ENCODE measurements around the gene RUVBL2.
"Not testable (repeated sequence)": the region's sequence is repeated elsewhere in the genome, so short reads cannot be mapped to it uniquely, and the experiment has no call there.

Gene RUVBL2

GRCh38 chr19:49043548-49043947 is 49.9 kb downstream of the RUVBL2 start, which contains the start of gene CGB5:
Gene CGB5 (plus strand): TSS chr19:49043848. CDS start chr19:49044210, 362 bp downstream.
- H3K4me1 Mint-ChIP-seq, H3K9me3 Mint-ChIP-seq, H3K27me3 Mint-ChIP-seq, H3K36me3 Mint-ChIP-seq, CTCF ChIA-PET, DNase-seq, H3K4me3 Mint-ChIP-seq, H3K27ac Mint-ChIP-seq: not testable (repeated sequence)

GRCh38 chr19:49049011-49049410 is 55.3 kb downstream of the RUVBL2 start, which contains the start of gene CGB8:
Gene CGB8 (minus strand): TSS chr19:49049111. CDS start chr19:49048739, 372 bp downstream.
- DNase-seq, H3K27ac Mint-ChIP-seq, H3K36me3 Mint-ChIP-seq, CTCF ChIA-PET, H3K4me3 Mint-ChIP-seq, H3K9me3 Mint-ChIP-seq, H3K4me1 Mint-ChIP-seq: not testable (repeated sequence)
- H3K27me3 Mint-ChIP-seq = peaks cover 25% of the 10 kb centered on the region

- H3K27ac Mint-ChIP-seq, H3K36me3 Mint-ChIP-seq, H3K4me3 Mint-ChIP-seq, H3K9me3 Mint-ChIP-seq, H3K4me1 Mint-ChIP-seq, DNase-seq, CTCF ChIA-PET: not testable (repeated sequence)
- peaks cover 30% of the 10 kb centered on the region for H3K27me3 Mint-ChIP-seq
Measured at GRCh38 chr19:49049834-49050233, 56.1 kb downstream of the RUVBL2 start.

- H3K27ac Mint-ChIP-seq, H3K9me3 Mint-ChIP-seq, H3K36me3 Mint-ChIP-seq, DNase-seq, H3K4me3 Mint-ChIP-seq, H3K4me1 Mint-ChIP-seq, CTCF ChIA-PET: not testable (repeated sequence)
- H3K27me3 Mint-ChIP-seq = peaks cover 33% of the 10 kb centered on the region
Measured at GRCh38 chr19:49050376-49051033, 56.8 kb downstream of the RUVBL2 start.

DNA sequence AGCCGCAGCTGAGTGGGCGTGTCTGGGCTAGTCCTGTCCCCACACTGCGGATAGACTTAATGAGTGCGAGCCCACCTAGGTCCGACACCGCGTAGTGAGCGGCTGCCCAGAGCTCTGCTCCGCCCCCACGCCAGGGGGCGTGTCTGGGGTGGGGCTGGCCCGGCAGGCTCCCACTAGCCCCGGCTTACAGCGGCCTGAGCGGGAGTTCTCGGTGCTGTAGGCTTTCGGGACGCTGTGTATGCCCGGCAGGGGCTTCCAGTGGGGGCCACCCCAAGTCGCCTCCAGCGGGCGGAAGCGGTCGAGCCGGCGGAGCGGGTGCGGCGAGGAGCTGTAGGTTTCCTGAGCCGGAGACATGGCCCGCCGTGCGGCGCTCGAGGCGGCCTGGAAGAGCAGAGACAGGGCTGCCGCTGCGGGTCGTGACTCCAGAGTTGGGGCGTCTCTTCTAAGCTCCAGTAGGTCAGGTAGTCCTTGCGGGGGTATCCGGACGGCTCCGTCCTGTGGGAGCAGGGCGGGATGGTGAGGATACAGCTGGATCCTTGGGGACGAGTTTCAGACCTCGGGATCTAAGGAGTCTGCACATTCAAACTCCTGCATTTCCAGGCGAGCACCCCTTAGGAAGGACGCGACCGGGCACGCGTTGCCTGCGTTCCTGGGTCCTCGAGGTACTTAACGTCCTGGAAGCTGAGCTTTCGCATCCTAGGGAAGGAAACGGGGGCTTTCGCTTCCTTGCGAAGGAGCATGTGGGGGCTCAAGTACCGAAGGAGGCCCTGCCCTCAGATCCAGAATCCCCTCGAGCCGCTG is 62.6 kb downstream of the RUVBL2 start:
- Mint-ChIP-seq H3K4me3 (peak overlapping the region; percentile 70), H3K27ac (no peak overlapping the region), H3K9me3 (no peaks in the 10 kb centered on the region), H3K36me3 (peaks cover 3% of the 10 kb centered on the region), H3K27me3 (peaks cover 83% of the 10 kb centered on the region), H3K4me1 (peaks cover 26% of the 10 kb centered on the region)
- DNase-seq = peak; percentile 66
- CTCF ChIA-PET = interaction anchor here (1.0 to 1.4 kb wide), 2 partner anchors 42 to 56 kb away, joined by 4 to 6 read pairs; no protein-coding TSS in a partner anchor

GRCh38 chr19:49056902-49057596 is 63.4 kb downstream of the RUVBL2 start:
- H3K27me3 Mint-ChIP-seq = peaks cover 91% of the 10 kb centered on the region
- H3K9me3 Mint-ChIP-seq = not testable (repeated sequence)
- CTCF ChIA-PET = interaction anchor here (1.0 kb wide), 1 partner anchor 41 kb away, joined by 6 read pairs; no protein-coding TSS in a partner anchor

GRCh38 chr19:49057636-49058234 is 64.0 kb downstream of the RUVBL2 start, which contains the start of gene CGB7:
Gene CGB7 (minus strand): TSS chr19:49057749. CDS start chr19:49055375, 2,374 bp downstream.
- peaks cover 94% of the 10 kb centered on the region for H3K27me3 Mint-ChIP-seq
- peaks cover 26% of the 10 kb centered on the region for H3K4me1 Mint-ChIP-seq
- peak within 1 kb of the TSS; percentile 70 for H3K4me3 Mint-ChIP-seq
- CTCF ChIA-PET = no interaction called here
- peak; percentile 65 for DNase-seq
- H3K27ac Mint-ChIP-seq = no peak within 1 kb of the TSS
- no peaks in the 10 kb centered on the region for H3K9me3 Mint-ChIP-seq
- peaks cover 3% of the 10 kb centered on the region for H3K36me3 Mint-ChIP-seq

More at GRCh38 chr19:49056902-49057596, 63.4 kb downstream of the RUVBL2 start:
- H3K4me3 Mint-ChIP-seq = peak overlapping the region; percentile 70
- DNase-seq, H3K36me3 Mint-ChIP-seq, H3K27ac Mint-ChIP-seq: not testable (repeated sequence)
- peaks cover 26% of the 10 kb centered on the region for H3K4me1 Mint-ChIP-seq

GRCh38 chr19:49058562-49058961 is 64.9 kb downstream of the RUVBL2 start:
- DNase-seq = no peak
- H3K9me3 Mint-ChIP-seq = no peaks in the 10 kb centered on the region
- peaks cover 3% of the 10 kb centered on the region for H3K36me3 Mint-ChIP-seq
- H3K4me3 Mint-ChIP-seq = no peak overlapping the region
- H3K4me1 Mint-ChIP-seq = peaks cover 26% of the 10 kb centered on the region
- no peak overlapping the region for H3K27ac Mint-ChIP-seq
- CTCF ChIA-PET = no interaction called here
- peaks cover 97% of the 10 kb centered on the region for H3K27me3 Mint-ChIP-seq

- Mint-ChIP-seq H3K4me1 (peaks cover 26% of the 10 kb centered on the region), H3K27ac (no peak overlapping the region), H3K4me3 (no peak overlapping the region), H3K36me3 (peaks cover 3% of the 10 kb centered on the region), H3K27me3 (peaks cover 97% of the 10 kb centered on the region), H3K9me3 (no peaks in the 10 kb centered on the region)
- DNase-seq = no peak
- CTCF ChIA-PET = no interaction called here
Measured at GRCh38 chr19:49059053-49059452, 65.4 kb downstream of the RUVBL2 start.

GRCh38 chr19:49061000-49061399 is 67.3 kb downstream of the RUVBL2 start:
- CTCF ChIA-PET = interaction anchor here (1.8 kb wide), 1 partner anchor 85 kb away, joined by 4 read pairs; no protein-coding TSS in a partner anchor
- H3K36me3 Mint-ChIP-seq = peaks cover 3% of the 10 kb centered on the region
- H3K4me1 Mint-ChIP-seq = peaks cover 22% of the 10 kb centered on the region
- H3K27me3 Mint-ChIP-seq = peaks cover 100% of the 10 kb centered on the region
- no peaks in the 10 kb centered on the region for H3K9me3 Mint-ChIP-seq
- DNase-seq = no peak
- no peak overlapping the region for H3K27ac Mint-ChIP-seq
- no peak overlapping the region for H3K4me3 Mint-ChIP-seq

DNA sequence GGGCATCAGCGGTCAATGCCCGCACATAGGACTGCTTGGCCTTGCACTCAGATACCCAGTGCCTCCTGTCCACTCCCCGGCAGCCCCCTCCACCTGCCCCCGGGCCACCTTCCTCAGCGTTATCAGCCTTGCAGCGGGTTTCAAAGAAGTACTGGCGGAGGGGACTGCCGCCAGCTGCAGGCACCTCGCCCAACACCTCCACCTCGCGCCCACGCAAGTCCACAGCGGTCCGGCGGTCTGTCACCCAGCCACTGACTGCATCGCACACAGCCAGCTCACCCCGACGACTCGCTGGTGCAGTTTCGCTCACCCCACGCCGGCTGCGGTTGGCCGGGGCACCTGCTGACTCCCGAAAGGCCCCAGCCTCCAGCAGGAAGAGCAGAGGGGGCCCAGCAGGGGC is 67.8 kb downstream of the RUVBL2 start:
- peaks cover 100% of the 10 kb centered on the region for H3K27me3 Mint-ChIP-seq
- no peak overlapping the region for H3K4me3 Mint-ChIP-seq
- peaks cover 3% of the 10 kb centered on the region for H3K36me3 Mint-ChIP-seq
- H3K9me3 Mint-ChIP-seq = no peaks in the 10 kb centered on the region
- H3K4me1 Mint-ChIP-seq = peaks cover 19% of the 10 kb centered on the region
- no peak for DNase-seq
- no peak overlapping the region for H3K27ac Mint-ChIP-seq
- CTCF ChIA-PET = interaction anchor here (1.8 kb wide), 1 partner anchor 85 kb away, joined by 4 read pairs; no protein-coding TSS in a partner anchor

DNA sequence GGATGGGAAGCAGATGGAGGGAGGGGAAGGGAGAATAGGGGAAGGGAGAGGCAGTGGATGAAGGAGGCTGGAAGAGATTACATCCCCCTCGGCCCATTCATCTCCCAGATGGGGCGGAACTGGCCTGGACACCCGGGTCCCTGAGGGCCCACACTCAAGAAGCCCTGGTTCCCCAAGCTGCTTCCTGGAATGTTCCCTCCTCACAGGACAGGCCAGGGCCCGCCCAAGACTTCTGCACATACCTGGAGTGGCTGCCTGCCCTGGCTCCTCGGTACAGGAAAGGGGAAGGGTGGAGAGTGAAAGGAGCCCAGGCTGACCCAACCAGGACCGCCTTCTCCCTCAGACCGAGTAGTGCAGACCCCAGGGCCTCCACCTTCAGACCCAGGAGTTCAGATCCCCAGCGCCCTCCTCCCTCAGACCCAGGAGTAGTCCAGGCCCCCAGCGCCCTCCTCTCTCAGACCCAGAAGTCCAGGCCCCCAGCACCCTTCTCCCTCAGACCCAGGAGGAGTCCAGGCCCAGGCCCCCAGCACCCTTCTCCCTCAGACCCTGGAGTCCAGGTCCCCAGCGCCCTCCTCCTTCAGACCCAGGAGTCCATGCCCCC is 70.4 kb downstream of the RUVBL2 start:
- no peaks in the 10 kb centered on the region for H3K4me1 Mint-ChIP-seq
- peaks cover 100% of the 10 kb centered on the region for H3K27me3 Mint-ChIP-seq
- no peaks in the 10 kb centered on the region for H3K36me3 Mint-ChIP-seq
- H3K9me3 Mint-ChIP-seq = no peaks in the 10 kb centered on the region
- no peak for DNase-seq
- no peak overlapping the region for H3K27ac Mint-ChIP-seq
- H3K4me3 Mint-ChIP-seq = no peak overlapping the region
- CTCF ChIA-PET = interaction anchor here (0.6 kb wide), 1 partner anchor 25 kb away, joined by 3 read pairs; no protein-coding TSS in a partner anchor

DNA sequence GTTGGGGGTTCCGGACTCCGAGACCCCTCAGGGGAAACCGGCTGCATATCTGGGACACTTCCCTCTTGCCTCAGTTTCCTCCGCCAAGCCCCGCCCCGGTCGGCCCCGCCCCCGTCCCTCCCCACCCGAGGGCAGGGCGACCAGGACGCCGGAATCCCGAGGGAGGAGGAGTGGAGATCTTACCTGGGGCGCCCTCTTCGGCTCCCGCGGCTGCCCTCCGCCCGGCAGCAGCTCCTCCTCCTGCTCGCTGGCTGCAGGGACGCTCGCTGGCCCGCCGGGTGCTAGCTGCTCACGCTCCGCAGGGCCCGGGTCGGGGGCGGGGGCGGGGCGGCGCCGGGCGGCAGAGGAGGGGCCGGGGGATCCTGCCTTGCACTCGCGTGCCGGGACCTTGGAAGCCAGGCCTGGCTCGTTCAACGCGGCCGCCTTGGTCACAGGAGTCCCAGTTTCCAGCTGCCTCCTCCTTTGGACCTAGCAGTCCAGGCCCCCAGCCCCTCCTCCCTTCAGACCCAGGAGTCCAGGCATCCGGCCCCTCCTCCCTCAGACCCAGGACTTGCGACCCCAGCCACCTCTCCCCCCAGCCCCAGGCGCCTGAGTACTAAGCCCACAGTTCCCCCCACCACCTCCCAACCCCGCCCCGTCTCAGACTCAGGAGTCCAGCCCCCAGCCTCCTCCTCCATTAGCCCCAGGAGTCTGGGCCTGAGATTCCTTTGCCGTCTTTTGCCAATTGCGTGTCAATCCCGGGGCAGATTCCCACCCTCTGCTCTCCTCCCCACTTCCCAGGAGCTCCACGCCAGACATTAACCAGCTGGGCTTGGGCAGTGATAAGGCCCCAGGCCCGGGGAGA is 71.3 kb downstream of the RUVBL2 start, which contains the start of gene NTF4:
Gene NTF4 (minus strand): TSS at position 51 of the 844 bp plus-strand sequence. CDS start 2,821 bp downstream, outside the sequence.
- CTCF ChIA-PET = interaction anchor here (1.2 kb wide), 1 partner anchor 33 kb away, joined by 3 read pairs; no protein-coding TSS in a partner anchor
- DNase-seq = no peak
- Mint-ChIP-seq H3K27ac (no peak within 1 kb of the TSS), H3K27me3 (peaks cover 98% of the 10 kb centered on the region), H3K4me3 (no peak within 1 kb of the TSS), H3K36me3 (no peaks in the 10 kb centered on the region), H3K4me1 (no peaks in the 10 kb centered on the region), H3K9me3 (no peaks in the 10 kb centered on the region)

Data from activated naive CD4-positive, alpha-beta T cell treated with anti-CD3 and anti-CD28 coated beads, Interleukin-2, amount 10 ng/mL, durations not matched to agents 7 days and 5 days (primary cell).